Prostate gland (tissue), 2 donors: ENCODE results near the gene SURF1. TPM values are rescaled to one million over a fixed set of nuclear protein-coding genes. Genes with fewer than 3 reads are reported as not detected.
"Not testable (repeated sequence)": the region's sequence is repeated elsewhere in the genome, so short reads cannot be mapped to it uniquely, and the experiment has no call there.

Experiments
- DNase-seq: peaks from one replicate; pipeline ENCODE4 v3.0.0-alpha.2; 2019; ENCODE audit warnings: low spot score
- H3K27ac ChIP-seq, 2 donors: fragments of 200-600 bp; sonication (generic); 2 replicates each; pipeline ENCODE4 v1.5.1; 2017 to 2019
- H3K27me3 ChIP-seq: fragments of 200-600 bp; sonication (generic); replicated peaks from 2 replicates; pipeline ENCODE4 v1.5.1; 2019; ENCODE audit not compliant: insufficient read depth
- H3K36me3 ChIP-seq, 2 donors: fragments of 200-600 bp; sonication (generic); 1 replicate in 1 of 2; 2 replicates in 1 of 2; pipeline versions ENCODE4 v1.5.1 to v1.8.1; 2017 to 2019
- H3K4me1 ChIP-seq: fragments of 200-600 bp; sonication (generic); replicated peaks from 2 replicates; pipeline ENCODE4 v1.5.1; 2019
- H3K4me3 ChIP-seq, 2 donors: fragments of 200-600 bp; sonication (generic); 2 replicates each; pipeline ENCODE4 v1.5.1; 2017 to 2019
- H3K9me3 ChIP-seq: fragments of 200-600 bp; sonication (generic); 2 replicates; pipeline ENCODE4 v1.5.1; 2017
- CTCF ChIP-seq, 4 experiments: fragments of 200-600 bp in 2 of 4; fragments of 450-650 bp in 2 of 4; sonication (generic) in 2 of 4; IDR thresholded peaks; 1 replicate in 3 of 4; 2 replicates in 1 of 4; pipeline ENCODE4 v1.5.1; 2016 to 2019; ENCODE audit warnings: antibody characterized with exemption in 4 of 4, mild to moderate bottlenecking in 2 of 4, moderate library complexity in 2 of 4
- POLR2A ChIP-seq: fragments of 450-650 bp; IDR thresholded peaks from one replicate; pipeline ENCODE4 v1.6.1; 2016; ENCODE audit warnings: antibody characterized with exemption, mild to moderate bottlenecking
- POLR2AphosphoS5 ChIP-seq: sonication (generic); formaldehyde crosslinking; IDR thresholded peaks from one replicate; pipeline ENCODE4 v1.6.1; 2017; ENCODE audit warnings: antibody characterized with exemption
- WGBS: methylation state at CpG from one replicate; pipeline ENCODE4 v1.1.5; 2018; 5-methylcytosine and 5-hydroxymethylcytosine counted together
- intact Hi-C: fragments of 100-400 bp; cut with DNase I; formaldehyde crosslinking; loops from one replicate; pipeline ENCODE4 v1.14.2; 2022
- total RNA-seq, 2 donors: library from RNA; depleted of rRNA; stranded (reverse); fragments of >200 nt; gene quantifications; one replicate each; pipeline ENCODE4 v1.1.0, GENCODE V29; 2016

Gene SURF1
- total RNA-seq, 2 donors from 2014 or later: 53.3 to 73.8 TPM

GRCh38 chr9:133321411-133321935, 34.8 kb downstream of the SURF1 start:
- TF ChIP-seq POLR2AphosphoS5: no peak
- TF ChIP-seq POLR2A: no peak
- intact Hi-C loops: no loop called here
- Histone ChIP-seq H3K9me3 (no peaks in the 10 kb centered on the region), H3K27ac (no peak overlapping the region), H3K4me3 (no peak overlapping the region), H3K36me3 (no peaks in the 10 kb centered on the region), H3K27me3 (no peaks in the 10 kb centered on the region), H3K4me1 (no peaks in the 10 kb centered on the region)
- 84% methylated on average over 13 of the region's 13 CpGs for WGBS
- DNase-seq: no peak

GRCh38 chr9:133320421-133320881, 35.8 kb downstream of the SURF1 start:
- H3K4me3 ChIP-seq: no peak overlapping the region
- no peaks in the 10 kb centered on the region for H3K4me1 ChIP-seq
- H3K9me3 ChIP-seq: no peaks in the 10 kb centered on the region
- TF ChIP-seq POLR2AphosphoS5 (no peak), POLR2A (no peak), CTCF (IDR thresholded peaks at IDR 0.05) (no peak)
- H3K27ac ChIP-seq: no peak overlapping the region
- intact Hi-C loops: no loop called here
- H3K36me3 ChIP-seq: no peaks in the 10 kb centered on the region
- no peak for DNase-seq
- H3K27me3 ChIP-seq: no peaks in the 10 kb centered on the region
- 73% methylated on average over 13 of the region's 13 CpGs for WGBS

- H3K36me3 ChIP-seq, H3K4me3 ChIP-seq, H3K27ac ChIP-seq, DNase-seq, H3K9me3 ChIP-seq, H3K27me3 ChIP-seq, intact Hi-C loops, H3K4me1 ChIP-seq: not testable (repeated sequence)
- WGBS: 36% methylated on average over 5 of the region's 13 CpGs
Measured at GRCh38 chr9:133317551-133317950, 38.7 kb downstream of the SURF1 start.

- no peak for TF ChIP-seq CTCF (IDR thresholded peaks at IDR 0.05)
- TF ChIP-seq POLR2A: no peak
- TF ChIP-seq POLR2AphosphoS5: no peak
- Histone ChIP-seq H3K4me3 (no peak overlapping the region), H3K27ac (no peak overlapping the region), H3K4me1 (no peaks in the 10 kb centered on the region), H3K27me3 (no peaks in the 10 kb centered on the region), H3K9me3 (no peaks in the 10 kb centered on the region), H3K36me3 (no peaks in the 10 kb centered on the region)
- no peak for DNase-seq
- intact Hi-C loops: no loop called here
- WGBS: 75% methylated on average over 2 of the region's 2 CpGs
Measured at GRCh38 chr9:133315997-133316396, 40.3 kb downstream of the SURF1 start.

GRCh38 chr9:133309608-133310007, 46.7 kb downstream of the SURF1 start:
- H3K36me3 ChIP-seq: no peaks in the 10 kb centered on the region
- intact Hi-C loops: no loop called here
- no peak overlapping the region for H3K4me3 ChIP-seq
- H3K4me1 ChIP-seq: no peaks in the 10 kb centered on the region
- no peak overlapping the region for H3K27ac ChIP-seq
- DNase-seq: no peak
- TF ChIP-seq CTCF (IDR thresholded peaks at IDR 0.05): no peak
- no peak for TF ChIP-seq POLR2A
- WGBS: 76% methylated on average over 6 of the region's 6 CpGs
- no peaks in the 10 kb centered on the region for H3K9me3 ChIP-seq
- no peaks in the 10 kb centered on the region for H3K27me3 ChIP-seq

- H3K27me3 ChIP-seq: no peaks in the 10 kb centered on the region
- no peak overlapping the region for H3K4me3 ChIP-seq
- intact Hi-C loops: no loop called here
- no peak for DNase-seq
- no peak for TF ChIP-seq CTCF (IDR thresholded peaks at IDR 0.05)
- TF ChIP-seq POLR2A: no peak
- TF ChIP-seq POLR2AphosphoS5: no peak
- H3K9me3 ChIP-seq: no peaks in the 10 kb centered on the region
- H3K36me3 ChIP-seq: no peaks in the 10 kb centered on the region
- H3K27ac ChIP-seq: no peak overlapping the region
- no peaks in the 10 kb centered on the region for H3K4me1 ChIP-seq
- WGBS: 79% methylated on average over 16 of the region's 16 CpGs
Measured at GRCh38 chr9:133307301-133307700, 49.0 kb downstream of the SURF1 start.
